SK-MEL-5 (cell line): ENCODE results near the gene FADS6. TPM values are rescaled to one million over a fixed set of nuclear protein-coding genes. Genes with fewer than 3 reads are reported as not detected.

Experiments
- DNase-seq: peaks from one replicate; pipeline ENCODE4 v3.0.0-alpha.2; 2016; ENCODE audit warnings: low read depth, low spot score
- in situ Hi-C: cut with HindIII; loops from 2 replicates; pipeline ENCODE4 v1.10.0; 2016; ENCODE audit warnings: low sequenced_read_pairs, high pct_unique_total_duplicates, low pct_unique_long_range_greater_than_20kb
- total RNA-seq: library from RNA; depleted of rRNA; stranded (reverse); fragments of >200 nt; shearing (Covaris generic); gene quantifications from 2 replicates; pipeline ENCODE4 v1.2.3, GENCODE V29; 2014

The FADS6 gene
- total RNA-seq, 1 experiment from 2014 or later, result not detected

GRCh38 chr17:74863420-74864296, 29.8 kb downstream of the FADS6 start:
- DNase-seq, result no peak
- in situ Hi-C loops, result no loop called here

GRCh38 chr17:74862919-74863318, 30.5 kb downstream of the FADS6 start:
- in situ Hi-C loops, result no loop called here
- no peak for DNase-seq

- DNase-seq, result peak; percentile 84
- in situ Hi-C loops, result no loop called here
These were observed 31.1 kb downstream of the FADS6 start for GRCh38 chr17:74862108-74862901.

- in situ Hi-C loops, result no loop called here
These were observed 31.7 kb downstream of the FADS6 start for GRCh38 chr17:74861662-74862107.

GRCh38 chr17:74860872-74861661, 32.4 kb downstream of the FADS6 start:
- in situ Hi-C loops, result no loop called here
- no peak for DNase-seq

More at GRCh38 chr17:74861662-74862107, 31.7 kb downstream of the FADS6 start:
- DNase-seq, result no peak

GRCh38 chr17:74860229-74860871, 33.1 kb downstream of the FADS6 start:
- in situ Hi-C loops, result no loop called here
- no peak for DNase-seq

GRCh38 chr17:74859459-74860228, 33.8 kb downstream of the FADS6 start, which contains the start of gene GRIN2C:
TSS of gene GRIN2C (minus strand) at chr17:74859885. CDS start at chr17:74855092, 4,793 bp downstream.
- in situ Hi-C loops, result no loop called here
- no peak for DNase-seq

GRCh38 chr17:74858672-74859458, 34.6 kb downstream of the FADS6 start:
- in situ Hi-C loops, result no loop called here
- no peak for DNase-seq

- no peak for DNase-seq
- in situ Hi-C loops, result no loop called here
These were observed 36.2 kb downstream of the FADS6 start for GRCh38 chr17:74857191-74857590.

- DNase-seq, result no peak
- in situ Hi-C loops, result no loop called here
These were observed 37.3 kb downstream of the FADS6 start for GRCh38 chr17:74856112-74856511.

- in situ Hi-C loops, result no loop called here
- DNase-seq, result no peak
These were observed 38.1 kb downstream of the FADS6 start for GRCh38 chr17:74855323-74855722.

- DNase-seq, result no peak
- in situ Hi-C loops, result no loop called here
These were observed 38.6 kb downstream of the FADS6 start for GRCh38 chr17:74854792-74855191.

- no peak for DNase-seq
- in situ Hi-C loops, result no loop called here
These were observed 39.8 kb downstream of the FADS6 start for GRCh38 chr17:74853669-74854068.

- in situ Hi-C loops, result no loop called here
- DNase-seq, result no peak
These were observed 40.4 kb downstream of the FADS6 start for GRCh38 chr17:74853048-74853397.

GRCh38 chr17:74852237-74853047, 41.0 kb downstream of the FADS6 start:
- in situ Hi-C loops, result no loop called here
- DNase-seq, result peak; percentile 66
